SIG-M5 treated with dmso at 0.1 percent for 504 hours (cell line): ENCODE data around the gene SLC36A1.

Experiments
- DNase-seq: peaks from one replicate; lab custom pipeline; 2025; ENCODE audit not compliant: unreplicated experiment; lab: John Stamatoyannopoulos, UW

Gene SLC36A1

GRCh38 chr5:151531581-151531980 lies 84.2 kb downstream of the SLC36A1 start:
- no peak for DNase-seq

GRCh38 chr5:151532416-151532815 lies 85.0 kb downstream of the SLC36A1 start:
- DNase-seq: no peak

GRCh38 chr5:151534350-151534749 lies 86.9 kb downstream of the SLC36A1 start:
- DNase-seq: no peak

GRCh38 chr5:151537044-151537443 lies 89.6 kb downstream of the SLC36A1 start:
- no peak for DNase-seq

- DNase-seq: no peak
Measured at GRCh38 chr5:151541571-151541970, 94.2 kb downstream of the SLC36A1 start.
